ES-I3 (cell line): ENCODE results near the gene ZCCHC2.

Experiments
- H3K36me3 ChIP-seq: 2 replicates; pipeline ENCODE4 v1.6.1; 2013; ENCODE audit warnings: mild to moderate bottlenecking, low read length, control low read depth, moderate library complexity; ENCODE audit not compliant: insufficient read depth
- H3K4me1 ChIP-seq: 2 replicates; pipeline ENCODE4 v1.6.1; 2013; ENCODE audit warnings: mild to moderate bottlenecking, control low read depth, low read length; ENCODE audit not compliant: insufficient read depth
- H3K9ac ChIP-seq: 2 replicates; pipeline ENCODE4 v1.6.1; 2013; ENCODE audit warnings: low read depth, mild to moderate bottlenecking, low read length, moderate library complexity
- H3K9me3 ChIP-seq: 2 replicates; pipeline ENCODE4 v1.6.1; 2013; ENCODE audit warnings: mild to moderate bottlenecking, low read length, moderate library complexity; ENCODE audit not compliant: control insufficient read depth, insufficient read depth

ZCCHC2 gene

DNA sequence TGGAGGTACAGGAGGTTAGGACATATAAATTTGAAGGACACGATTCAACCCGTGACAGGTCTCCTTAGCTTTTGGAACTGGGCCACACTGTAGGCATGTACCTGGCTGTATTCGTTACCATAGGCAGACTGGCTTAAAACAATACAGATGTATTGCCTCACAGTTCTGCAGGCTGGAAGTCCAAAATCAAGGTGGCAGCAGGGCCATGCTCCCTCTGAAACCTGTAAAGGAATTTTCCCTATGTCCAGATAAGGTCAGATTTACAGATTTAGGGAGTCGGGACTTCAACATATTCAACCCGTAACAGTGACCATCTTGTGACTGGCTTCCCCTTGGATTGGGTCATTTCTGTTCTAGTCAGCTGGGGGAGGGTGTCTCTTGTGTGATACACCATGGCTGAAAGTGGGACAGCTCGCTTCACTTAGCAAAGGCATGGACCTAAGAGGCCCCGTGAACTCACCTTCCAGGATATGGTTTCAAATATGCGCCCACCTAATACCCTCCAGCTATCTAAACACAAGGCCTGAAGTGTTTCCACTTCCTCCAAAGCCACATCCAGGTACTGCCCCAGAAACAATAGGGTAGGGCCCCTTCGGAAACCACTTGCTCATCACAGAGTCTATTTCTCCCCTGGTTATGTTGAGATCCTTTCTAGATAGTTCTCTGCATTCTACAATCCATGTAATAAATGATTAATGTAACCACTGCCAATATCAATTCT is 85.0 kb downstream of the ZCCHC2 start:
- Histone ChIP-seq H3K4me1 (peaks cover 29% of the 10 kb centered on the region), H3K9me3 (peaks cover 5% of the 10 kb centered on the region), H3K36me3 (no peaks in the 10 kb centered on the region), H3K9ac (no peak overlapping the region)

GRCh38 chr18:62609764-62610163 is 86.9 kb downstream of the ZCCHC2 start:
- Histone ChIP-seq H3K9me3 (peaks cover 5% of the 10 kb centered on the region), H3K36me3 (no peaks in the 10 kb centered on the region), H3K4me1 (peaks cover 28% of the 10 kb centered on the region)

GRCh38 chr18:62610351-62610700 is 87.5 kb downstream of the ZCCHC2 start:
- peaks cover 5% of the 10 kb centered on the region for H3K9me3 ChIP-seq
- no peaks in the 10 kb centered on the region for H3K36me3 ChIP-seq
- H3K4me1 ChIP-seq: peaks cover 24% of the 10 kb centered on the region
- no peak overlapping the region for H3K9ac ChIP-seq

More at GRCh38 chr18:62609764-62610163, 86.9 kb downstream of the ZCCHC2 start:
- H3K9ac ChIP-seq: no peak overlapping the region

DNA sequence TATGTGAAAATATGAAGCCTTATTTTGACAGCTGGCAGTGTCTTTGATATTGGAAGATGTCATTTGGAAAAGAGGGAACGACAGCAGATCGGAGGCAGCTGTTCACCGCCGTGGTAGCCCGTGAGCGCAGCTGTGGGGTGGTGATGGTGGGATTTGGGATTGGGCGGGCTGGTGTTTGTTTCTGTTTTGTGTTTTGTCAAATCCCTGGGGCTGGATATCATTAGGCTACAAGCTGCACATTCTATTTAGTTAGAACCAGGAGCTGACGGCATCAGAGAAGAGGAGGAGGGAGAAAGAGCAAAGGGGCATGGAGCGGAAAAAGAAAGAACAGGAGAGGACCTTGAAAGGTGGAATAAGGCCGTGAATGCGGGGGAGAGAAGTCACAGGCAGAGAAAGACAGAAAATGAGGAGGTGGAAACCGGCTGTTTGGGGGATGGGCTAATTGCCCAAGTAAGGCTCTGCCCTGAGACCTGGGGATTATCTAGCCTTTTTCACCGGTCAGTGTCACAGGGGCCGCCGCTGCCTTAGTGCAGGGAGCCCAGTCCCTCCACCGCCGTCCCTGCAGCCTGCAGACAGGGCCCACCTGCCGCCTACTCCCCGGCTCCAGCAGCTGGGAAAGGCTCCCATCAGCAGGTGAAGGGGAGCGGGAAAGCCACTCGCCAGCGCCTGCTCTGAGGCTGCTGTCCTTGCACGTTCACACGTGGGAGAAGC is 88.0 kb downstream of the ZCCHC2 start:
- peaks cover 21% of the 10 kb centered on the region for H3K4me1 ChIP-seq
- peaks cover 5% of the 10 kb centered on the region for H3K9me3 ChIP-seq
- H3K36me3 ChIP-seq: no peaks in the 10 kb centered on the region
- H3K9ac ChIP-seq: 0 out of 2 replicates have a peak overlapping the region, but pooled peaks have one; percentile 11

- Histone ChIP-seq H3K9me3 (peaks cover 5% of the 10 kb centered on the region), H3K9ac (0 out of 2 replicates have a peak overlapping the region, but pooled peaks have one; percentile 3), H3K36me3 (no peaks in the 10 kb centered on the region), H3K4me1 (peaks cover 18% of the 10 kb centered on the region)
Observed at GRCh38 chr18:62611453-62612288, 88.8 kb downstream of the ZCCHC2 start.

- H3K4me1 ChIP-seq: peaks cover 18% of the 10 kb centered on the region
- H3K9me3 ChIP-seq: peaks cover 5% of the 10 kb centered on the region
- H3K9ac ChIP-seq: no peak overlapping the region
- H3K36me3 ChIP-seq: no peaks in the 10 kb centered on the region
Observed at GRCh38 chr18:62612289-62612645, 89.4 kb downstream of the ZCCHC2 start.

GRCh38 chr18:62612776-62613175 is 90.0 kb downstream of the ZCCHC2 start:
- Histone ChIP-seq H3K9me3 (peaks cover 1% of the 10 kb centered on the region), H3K9ac (no peak overlapping the region), H3K4me1 (peaks cover 18% of the 10 kb centered on the region), H3K36me3 (no peaks in the 10 kb centered on the region)

GRCh38 chr18:62614494-62614893 is 91.7 kb downstream of the ZCCHC2 start:
- H3K4me1 ChIP-seq: peaks cover 18% of the 10 kb centered on the region
- H3K9me3 ChIP-seq: no peaks in the 10 kb centered on the region
- no peak overlapping the region for H3K9ac ChIP-seq
- no peaks in the 10 kb centered on the region for H3K36me3 ChIP-seq

DNA sequence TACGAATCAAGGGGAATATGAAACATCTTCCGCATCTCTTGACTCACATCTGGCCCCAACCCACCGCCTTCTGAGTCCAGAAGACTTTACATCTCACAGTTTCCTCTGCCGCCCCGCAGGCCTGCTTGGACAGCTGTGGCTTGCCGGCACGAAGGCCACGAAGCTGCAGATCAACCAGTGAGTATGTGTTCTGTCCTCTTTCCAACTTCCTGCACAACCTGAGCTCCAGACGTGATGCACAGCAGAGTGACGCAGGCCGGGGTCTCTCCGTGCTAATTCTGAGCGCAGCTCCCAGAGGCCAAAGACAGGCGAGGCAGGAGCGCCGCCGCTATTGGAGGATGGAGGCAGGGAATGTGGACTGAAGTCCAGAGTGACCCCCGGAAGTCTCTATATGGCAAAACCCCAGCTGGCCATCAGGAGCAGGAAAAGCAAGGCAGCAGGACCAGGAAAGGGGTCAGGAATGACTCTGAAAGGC is 93.5 kb downstream of the ZCCHC2 start:
- no peaks in the 10 kb centered on the region for H3K36me3 ChIP-seq
- H3K4me1 ChIP-seq: peaks cover 6% of the 10 kb centered on the region; the same call in 1 of the 2 replicates
- no peaks in the 10 kb centered on the region for H3K9me3 ChIP-seq
- no peak overlapping the region for H3K9ac ChIP-seq

- Histone ChIP-seq H3K36me3 (no peaks in the 10 kb centered on the region), H3K9ac (no peak overlapping the region), H3K9me3 (no peaks in the 10 kb centered on the region), H3K4me1 (no peaks in the 10 kb centered on the region)
Observed at GRCh38 chr18:62617793-62618591, 95.2 kb downstream of the ZCCHC2 start.

DNA sequence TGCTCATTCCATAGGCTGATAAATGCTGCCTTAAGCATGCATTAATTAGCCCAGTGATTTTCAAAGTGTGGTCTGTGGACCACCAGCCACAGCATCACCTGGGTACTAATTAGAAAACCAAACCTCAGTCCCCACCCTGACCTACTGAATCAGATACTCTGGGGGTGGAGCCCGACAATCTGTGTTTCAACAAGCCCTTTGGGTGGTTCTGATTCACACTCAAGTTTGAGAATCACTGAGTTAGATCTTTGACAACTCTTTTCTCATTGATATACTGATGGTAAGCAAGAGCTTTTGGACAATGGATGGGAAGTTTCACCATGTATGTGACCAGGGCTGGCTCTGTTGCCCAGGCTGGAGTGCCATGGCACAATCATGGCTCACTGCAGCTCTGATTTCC is 95.9 kb downstream of the ZCCHC2 start:
- Histone ChIP-seq H3K4me1 (no peaks in the 10 kb centered on the region), H3K9ac (no peak overlapping the region), H3K9me3 (no peaks in the 10 kb centered on the region), H3K36me3 (no peaks in the 10 kb centered on the region)

DNA sequence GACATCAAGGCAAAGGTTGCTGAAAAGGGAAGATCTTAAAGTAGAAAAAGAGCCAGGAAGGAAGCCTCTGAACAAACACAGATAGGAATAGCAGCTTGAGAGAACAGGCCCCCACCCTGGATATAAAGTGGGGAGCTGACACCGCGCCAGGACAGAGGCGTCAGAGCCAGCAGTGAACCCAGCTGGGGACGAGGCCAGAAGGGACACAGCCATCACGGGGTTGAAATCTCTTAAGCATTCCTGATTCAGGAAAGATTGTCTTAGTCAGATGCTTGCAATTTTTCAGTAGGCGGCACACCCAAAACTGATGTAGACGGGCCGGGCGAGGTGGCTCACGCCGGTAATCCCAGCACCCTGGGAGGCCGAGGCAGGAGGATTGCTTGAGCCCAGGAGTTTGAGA is 98.7 kb downstream of the ZCCHC2 start:
- Histone ChIP-seq H3K9ac (no peak overlapping the region), H3K4me1 (no peaks in the 10 kb centered on the region)

DNA sequence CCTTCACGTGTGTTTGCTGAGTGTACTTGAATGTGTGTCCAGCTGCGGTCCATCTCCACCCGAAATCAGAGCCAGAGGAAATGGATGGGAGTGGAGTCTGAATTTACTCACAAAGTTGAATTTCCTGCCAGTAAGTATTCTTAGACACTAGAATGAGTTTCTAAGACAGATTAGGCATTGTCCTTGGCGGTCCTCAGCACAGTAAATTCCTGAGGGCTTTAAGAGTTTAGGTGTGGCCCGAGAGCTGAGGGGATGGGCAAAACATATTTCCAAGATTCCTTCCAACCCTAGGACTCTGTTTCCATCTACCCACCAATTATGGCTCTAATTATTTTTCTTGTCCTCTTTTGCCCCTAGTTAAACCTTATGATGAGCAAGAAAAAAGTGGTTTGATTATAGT is 102.2 kb downstream of the ZCCHC2 start:
- H3K9me3 ChIP-seq: no peaks in the 10 kb centered on the region
- H3K4me1 ChIP-seq: no peaks in the 10 kb centered on the region
- H3K36me3 ChIP-seq: no peaks in the 10 kb centered on the region
- no peak overlapping the region for H3K9ac ChIP-seq

More for the DNA sequence above, 98.7 kb downstream of the ZCCHC2 start:
- Histone ChIP-seq H3K9me3 (no peaks in the 10 kb centered on the region), H3K36me3 (no peaks in the 10 kb centered on the region)
